Esophagus squamous epithelium (tissue), 4 donors: ENCODE results near the gene ATP10B.

ENCODE experiments used
- CTCF ChIP-seq, 6 experiments: fragments of 450-650 bp in 4 of 6; fragments of 200-600 bp in 2 of 6; sonication (generic) in 2 of 6; IDR thresholded peaks; one replicate each; pipeline ENCODE4 v1.5.1; 2016 to 2019; ENCODE audit warnings: antibody characterized with exemption in 6 of 6, mild to moderate bottlenecking in 4 of 6, moderate library complexity in 4 of 6
- POLR2A ChIP-seq, 4 donors: fragments of 450-650 bp; IDR thresholded peaks; one replicate each; pipeline ENCODE4 v1.6.1; 2017; ENCODE audit warnings: antibody characterized with exemption in 4 of 4, mild to moderate bottlenecking in 4 of 4, moderate library complexity in 3 of 4

- TF ChIP-seq CTCF (IDR thresholded peaks at IDR 0.05) (no peak), POLR2A (IDR thresholded peaks at IDR 0.05) (no peak)
Observed at GRCh38 chr5:160847526-160848085, 4.4 kb downstream of the ATP10B start.
